ENCODE results near the gene PHAF1. TPM values are rescaled to one million over a fixed set of nuclear protein-coding genes. Genes with fewer than 3 reads are reported as not detected.

The PHAF1 gene
- polyA plus RNA-seq, 1 donor from 2014 or later = 9.8 TPM

GRCh38 chr16:67163164-67163998, 53.6 kb downstream of the PHAF1 start:
- H3K79me2 ChIP-seq (replicated peaks; ENCODE audit: insufficient read depth, low read length) = no peaks in the 10 kb centered on the region
- peak overlapping the region; percentile 48 for H3K4me2 ChIP-seq (ENCODE audit: low read length)
- H3K4me3 ChIP-seq (ENCODE audit: low read length) = peak overlapping the region; percentile 88
- TF ChIP-seq TAF1 (IDR thresholded peaks at IDR 0.05; ENCODE audit: low read depth) = peak; percentile 71
- TF ChIP-seq POLR2AphosphoS5 (IDR thresholded peaks at IDR 0.05) = peak; percentile 79
- TF ChIP-seq MXI1 (conservative IDR thresholded peaks at IDR 0.05; ENCODE audit: poor library complexity, severe bottlenecking) = peak; percentile 67
- TF ChIP-seq EZH2 (IDR thresholded peaks at IDR 0.05; ENCODE audit: borderline replicate concordance, insufficient read depth, low read length, poor library complexity, severe bottlenecking) = no peak
- no peak for TF ChIP-seq RAD21 (conservative IDR thresholded peaks at IDR 0.05)
- no peak for TF ChIP-seq REST (IDR thresholded peaks at IDR 0.05; ENCODE audit: borderline replicate concordance)
- no peak for TF ChIP-seq SMC3 (conservative IDR thresholded peaks at IDR 0.05; ENCODE audit: poor library complexity)
- TF ChIP-seq EP300 (conservative IDR thresholded peaks at IDR 0.05; ENCODE audit: poor library complexity, severe bottlenecking) = peak; percentile 59
- TF ChIP-seq CTCF (IDR thresholded peaks at IDR 0.05; ENCODE audit: poor library complexity, severe bottlenecking) = peak; percentile 50
- H3K36me3 ChIP-seq (ENCODE audit: insufficient read depth, low read length) = no peaks in the 10 kb centered on the region
- no peaks in the 10 kb centered on the region for H3K9me3 ChIP-seq (ENCODE audit: low read length)
- H4K20me1 ChIP-seq (ENCODE audit: insufficient read depth) = no peaks in the 10 kb centered on the region
- H3K9ac ChIP-seq (ENCODE audit: low read length) = peak overlapping the region; percentile 81
- no peaks in the 10 kb centered on the region for H3K9me2 ChIP-seq (ENCODE audit: insufficient read depth, low read length)
- H3K27ac ChIP-seq (ENCODE audit: low read length) = peak overlapping the region; percentile 46
- H3K27me3 ChIP-seq (ENCODE audit: insufficient read depth, low read depth, low read length) = peaks cover 100% of the 10 kb centered on the region
- H2AFZ ChIP-seq (ENCODE audit: low read depth, low read length) = peak overlapping the region; percentile 69
- no peaks in the 10 kb centered on the region for H3F3A ChIP-seq (ENCODE audit: insufficient read depth, low read length, poor library complexity, severe bottlenecking)

GRCh38 chr16:67163999-67164558, 54.3 kb downstream of the PHAF1 start:
- Histone ChIP-seq H3K36me3 (ENCODE audit: insufficient read depth, low read length) (no peaks in the 10 kb centered on the region), H3K9ac (ENCODE audit: low read length) (peak overlapping the region; percentile 81), H3K9me3 (ENCODE audit: low read length) (no peaks in the 10 kb centered on the region), H3K4me2 (ENCODE audit: low read length) (no peak overlapping the region), H3K79me2 (replicated peaks; ENCODE audit: insufficient read depth, low read length) (no peaks in the 10 kb centered on the region), H4K20me1 (ENCODE audit: insufficient read depth) (no peaks in the 10 kb centered on the region), H3K27me3 (ENCODE audit: insufficient read depth, low read depth, low read length) (peaks cover 100% of the 10 kb centered on the region), H3K9me2 (ENCODE audit: insufficient read depth, low read length) (no peaks in the 10 kb centered on the region), H3K4me3 (ENCODE audit: low read length) (peak overlapping the region; percentile 88), H2AFZ (ENCODE audit: low read depth, low read length) (peak overlapping the region; percentile 69), H3F3A (ENCODE audit: insufficient read depth, low read length, poor library complexity, severe bottlenecking) (no peaks in the 10 kb centered on the region), H3K27ac (ENCODE audit: low read length) (no peak overlapping the region)
- no peak for TF ChIP-seq REST (IDR thresholded peaks at IDR 0.05; ENCODE audit: borderline replicate concordance)
- no peak for TF ChIP-seq TAF1 (IDR thresholded peaks at IDR 0.05; ENCODE audit: low read depth)
- no peak for TF ChIP-seq RAD21 (conservative IDR thresholded peaks at IDR 0.05)
- TF ChIP-seq POLR2AphosphoS5 (IDR thresholded peaks at IDR 0.05) = no peak
- no peak for TF ChIP-seq CTCF (IDR thresholded peaks at IDR 0.05; ENCODE audit: poor library complexity, severe bottlenecking)
- no peak for TF ChIP-seq SMC3 (conservative IDR thresholded peaks at IDR 0.05; ENCODE audit: poor library complexity)

Data from neural cell (in vitro differentiated cells).